Esophagus mucosa (tissue), 1 donor: ENCODE data around the gene BEND6. TPM values are rescaled to one million over a fixed set of nuclear protein-coding genes. Genes with fewer than 3 reads are reported as not detected.

Source experiments
- ATAC-seq: fragments of 200-7000 bp; cut with Tn5 transposase; one replicate; pipeline ENCODE4 v1.9.1; 2020
- total RNA-seq: library from RNA; stranded (reverse); gene quantifications from one replicate; pipeline ENCODE4 v1.2.4, GENCODE V29; 2023
- donor health status: DM: yes; HTN: yes; CAD: no.

BEND6 gene
- total RNA-seq, result 0.16 TPM

GRCh38 chr6:56954403-56955170 lies at the start of gene BEND6:
TSS of gene BEND6 (plus strand) at chr6:56955107. CDS start at chr6:56981811, 26,704 bp downstream.
- peak; percentile 76 for ATAC-seq

- ATAC-seq, result no peak
These were observed 49.5 kb upstream of the BEND6 start for GRCh38 chr6:56905378-56905777.

GRCh38 chr6:56906752-56907151 lies 48.2 kb upstream of the BEND6 start:
- no peak for ATAC-seq

GRCh38 chr6:56909115-56909907 lies 45.6 kb upstream of the BEND6 start:
- ATAC-seq, result peak; percentile 46

GRCh38 chr6:56911847-56912246 lies 43.1 kb upstream of the BEND6 start:
- no peak for ATAC-seq

GRCh38 chr6:56913285-56914074 lies 41.4 kb upstream of the BEND6 start:
- ATAC-seq, result no peak

GRCh38 chr6:56914798-56915658 lies 39.9 kb upstream of the BEND6 start:
- no peak for ATAC-seq

- ATAC-seq, result no peak
These were observed 39.1 kb upstream of the BEND6 start for GRCh38 chr6:56915832-56916231.

- no peak for ATAC-seq
These were observed 37.9 kb upstream of the BEND6 start for GRCh38 chr6:56916849-56917551.

GRCh38 chr6:56922645-56923044 lies 32.3 kb upstream of the BEND6 start:
- ATAC-seq, result no peak

GRCh38 chr6:56923565-56923964 lies 31.3 kb upstream of the BEND6 start:
- ATAC-seq, result no peak

GRCh38 chr6:56927538-56928453 lies 27.1 kb upstream of the BEND6 start:
- ATAC-seq, result no peak

GRCh38 chr6:56930846-56931245 lies 24.1 kb upstream of the BEND6 start:
- no peak for ATAC-seq

GRCh38 chr6:56932910-56933477 lies 21.9 kb upstream of the BEND6 start:
- no peak for ATAC-seq

GRCh38 chr6:56933650-56934049 lies 21.3 kb upstream of the BEND6 start:
- no peak for ATAC-seq

- no peak for ATAC-seq
These were observed 20.0 kb upstream of the BEND6 start for GRCh38 chr6:56934876-56935275.

- no peak for ATAC-seq
These were observed 18.4 kb upstream of the BEND6 start for GRCh38 chr6:56936466-56936865.

- ATAC-seq, result peak; percentile 99
These were observed 16.2 kb upstream of the BEND6 start for GRCh38 chr6:56938649-56939191.

- no peak for ATAC-seq
These were observed 14.4 kb upstream of the BEND6 start for GRCh38 chr6:56940463-56940862.

GRCh38 chr6:56940977-56941376 lies 13.9 kb upstream of the BEND6 start:
- no peak for ATAC-seq
